Measurements from ENCODE around the gene CFL1. TPM values are rescaled to one million over a fixed set of nuclear protein-coding genes. Genes with fewer than 3 reads are reported as not detected.
A peak's percentile ranks its signal among the peaks of the same experiment; 100 is the strongest.

The CFL1 gene
- total and polyA plus RNA-seq, 7 donors = 428 to 2,165 (median 506) TPM

- intact Hi-C loops (cut with DNase I) = no loop called here
- peak; percentile 61 for DNase-seq
- Histone ChIP-seq H3K36me3 (peaks cover 30 to 57% (median 47%) of the 10 kb centered on the region in 4 donors), H3K9me3 (peaks cover 0 to 6% (median 2%) of the 10 kb centered on the region in 4 donors), H3K27me3 (no peaks in the 10 kb centered on the region), H3K27ac (peak overlapping the region in 2 of 4 donors; percentile 7 to 38), H3K4me1 (peaks cover 0 to 46% (median 40%) of the 10 kb centered on the region in 4 donors), H3K4me3 (no peak overlapping the region)
- TF ChIP-seq EP300 (IDR thresholded peaks at IDR 0.05) (no peak), POLR2A (IDR thresholded peaks at IDR 0.05) (no peak), POLR2AphosphoS5 (IDR thresholded peaks at IDR 0.05) (no peak)
- TF ChIP-seq, protein P1, sequence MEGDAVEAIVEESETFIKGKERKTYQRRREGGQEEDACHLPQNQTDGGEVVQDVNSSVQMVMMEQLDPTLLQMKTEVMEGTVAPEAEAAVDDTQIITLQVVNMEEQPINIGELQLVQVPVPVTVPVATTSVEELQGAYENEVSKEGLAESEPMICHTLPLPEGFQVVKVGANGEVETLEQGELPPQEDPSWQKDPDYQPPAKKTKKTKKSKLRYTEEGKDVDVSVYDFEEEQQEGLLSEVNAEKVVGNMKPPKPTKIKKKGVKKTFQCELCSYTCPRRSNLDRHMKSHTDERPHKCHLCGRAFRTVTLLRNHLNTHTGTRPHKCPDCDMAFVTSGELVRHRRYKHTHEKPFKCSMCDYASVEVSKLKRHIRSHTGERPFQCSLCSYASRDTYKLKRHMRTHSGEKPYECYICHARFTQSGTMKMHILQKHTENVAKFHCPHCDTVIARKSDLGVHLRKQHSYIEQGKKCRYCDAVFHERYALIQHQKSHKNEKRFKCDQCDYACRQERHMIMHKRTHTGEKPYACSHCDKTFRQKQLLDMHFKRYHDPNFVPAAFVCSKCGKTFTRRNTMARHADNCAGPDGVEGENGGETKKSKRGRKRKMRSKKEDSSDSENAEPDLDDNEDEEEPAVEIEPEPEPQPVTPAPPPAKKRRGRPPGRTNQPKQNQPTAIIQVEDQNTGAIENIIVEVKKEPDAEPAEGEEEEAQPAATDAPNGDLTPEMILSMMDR (IDR thresholded peaks at IDR 0.05) = no peak
- WGBS, 2 donors = 26 to 79% methylated on average over 6 of the region's 6 CpGs
These were observed 4.6 kb downstream of the CFL1 start for GRCh38 chr11:65853246-65853979.

DNA sequence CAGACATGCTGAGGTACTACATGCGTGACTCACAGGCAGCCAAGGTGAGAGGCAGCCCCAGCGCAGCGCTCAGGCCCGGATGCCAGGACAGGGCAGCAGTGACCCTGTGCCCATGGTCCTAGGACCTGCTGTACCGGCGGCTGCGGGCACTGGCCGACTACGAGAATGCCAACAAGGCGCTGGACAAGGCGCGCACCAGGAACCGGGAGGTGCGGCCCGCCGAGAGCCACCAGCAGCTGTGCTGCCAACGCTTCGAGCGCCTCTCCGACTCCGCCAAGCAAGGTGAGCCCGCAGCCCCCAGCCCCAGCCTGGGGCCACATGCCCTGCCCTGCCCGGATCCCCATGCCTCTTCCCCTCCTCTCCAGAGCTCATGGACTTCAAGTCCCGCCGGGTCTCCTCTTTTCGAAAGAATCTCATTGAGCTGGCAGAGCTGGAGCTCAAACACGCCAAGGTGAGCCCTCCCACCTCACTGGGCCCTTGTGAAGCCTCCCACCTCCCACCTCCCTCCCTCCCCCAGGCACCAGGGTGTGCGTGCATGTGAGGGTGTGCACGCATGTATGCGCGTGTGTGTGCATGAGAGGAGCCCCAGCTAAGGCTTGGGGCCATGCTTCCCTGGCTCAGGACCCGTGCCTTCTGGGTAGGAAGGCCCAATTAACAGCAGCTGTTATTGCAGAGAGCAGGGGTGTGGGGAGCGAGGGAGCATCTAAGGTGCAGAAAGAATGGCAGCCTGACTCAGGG lies 5.3 kb downstream of the CFL1 start:
- peaks cover 30 to 57% (median 47%) of the 10 kb centered on the region in 4 donors for H3K36me3 ChIP-seq
- H3K27me3 ChIP-seq = no peaks in the 10 kb centered on the region
- H3K27ac ChIP-seq = peak overlapping the region in 1 of 4 donors; percentile 38
- no peak overlapping the region for H3K4me3 ChIP-seq
- intact Hi-C loops (cut with DNase I) = no loop called here
- 55 to 89% methylated on average over 33 of the region's 33 CpGs for WGBS, 2 donors
- no peak for TF ChIP-seq EP300 (IDR thresholded peaks at IDR 0.05)
- TF ChIP-seq, protein P1 (IDR thresholded peaks at IDR 0.05) = no peak
- no peak for TF ChIP-seq POLR2A (IDR thresholded peaks at IDR 0.05)
- TF ChIP-seq POLR2AphosphoS5 (IDR thresholded peaks at IDR 0.05) = no peak
- DNase-seq = peak; percentile 61
- peaks cover 0 to 45% (median 40%) of the 10 kb centered on the region in 4 donors for H3K4me1 ChIP-seq
- H3K9me3 ChIP-seq = peaks cover 0 to 6% (median 2%) of the 10 kb centered on the region in 4 donors

- Histone ChIP-seq H3K27ac (no peak overlapping the region), H3K4me3 (no peak overlapping the region), H3K27me3 (no peaks in the 10 kb centered on the region), H3K9me3 (peaks cover 0 to 6% (median 2%) of the 10 kb centered on the region in 4 donors), H3K36me3 (peaks cover 30 to 57% (median 47%) of the 10 kb centered on the region in 4 donors), H3K4me1 (peaks cover 0 to 45% (median 40%) of the 10 kb centered on the region in 4 donors)
- WGBS, 2 donors = 55 to 86% methylated on average over 10 of the region's 10 CpGs
- peak; percentile 50 for DNase-seq
- TF ChIP-seq POLR2AphosphoS5 (IDR thresholded peaks at IDR 0.05) (no peak), EP300 (IDR thresholded peaks at IDR 0.05) (no peak), POLR2A (IDR thresholded peaks at IDR 0.05) (no peak)
- TF ChIP-seq, protein P1 (IDR thresholded peaks at IDR 0.05) = no peak
- intact Hi-C loops (cut with DNase I) = no loop called here
These were observed 6.0 kb downstream of the CFL1 start for GRCh38 chr11:65851811-65852507.

- H3K4me3 ChIP-seq = no peak overlapping the region
- no peak for DNase-seq
- no peaks in the 10 kb centered on the region for H3K27me3 ChIP-seq
- peaks cover 0 to 6% (median 2%) of the 10 kb centered on the region in 4 donors for H3K9me3 ChIP-seq
- intact Hi-C loops (cut with DNase I) = no loop called here
- TF ChIP-seq, protein P1 (IDR thresholded peaks at IDR 0.05) = peak in 2 of 4 experiments; percentile 21 to 22
- TF ChIP-seq EP300 (IDR thresholded peaks at IDR 0.05) (no peak), POLR2A (IDR thresholded peaks at IDR 0.05) (no peak), POLR2AphosphoS5 (IDR thresholded peaks at IDR 0.05) (peak in 1 of 4 donors; percentile 4)
- peaks cover 0 to 38% (median 33%) of the 10 kb centered on the region in 4 donors for H3K4me1 ChIP-seq
- H3K27ac ChIP-seq = no peak overlapping the region
- peaks cover 30 to 56% (median 45%) of the 10 kb centered on the region in 4 donors for H3K36me3 ChIP-seq
- 92 to 94% methylated on average over 14 of the region's 14 CpGs for WGBS, 2 donors
These were observed 6.8 kb downstream of the CFL1 start for GRCh38 chr11:65851083-65851579.

Measured in sigmoid colon (tissue), 7 donors.